Measurements from ENCODE around the gene ANAPC10.
"Not testable (repeated sequence)": the region's sequence is repeated elsewhere in the genome, so short reads cannot be mapped to it uniquely, and the experiment has no call there.

Gene ANAPC10

GRCh38 chr4:145069361-145069760 is 28.6 kb downstream of the ANAPC10 start:
- no peak for DNase-seq

GRCh38 chr4:145066063-145066501 is 31.9 kb downstream of the ANAPC10 start:
- no peak for DNase-seq

- peak; percentile 16 for DNase-seq
Observed at GRCh38 chr4:145061318-145061920, 36.6 kb downstream of the ANAPC10 start.

GRCh38 chr4:145058256-145058655 is 39.7 kb downstream of the ANAPC10 start:
- DNase-seq: no peak

GRCh38 chr4:145056325-145057130 is 41.5 kb downstream of the ANAPC10 start:
- DNase-seq: no peak

- DNase-seq: no peak
Observed at GRCh38 chr4:145055533-145056257, 42.3 kb downstream of the ANAPC10 start.

GRCh38 chr4:145049241-145049640 is 48.8 kb downstream of the ANAPC10 start:
- DNase-seq: no peak

GRCh38 chr4:145048817-145049216 is 49.2 kb downstream of the ANAPC10 start:
- DNase-seq: no peak

- DNase-seq: no peak
Observed at GRCh38 chr4:145047151-145047550, 50.8 kb downstream of the ANAPC10 start.

- no peak for DNase-seq
Observed at GRCh38 chr4:145045180-145045579, 52.8 kb downstream of the ANAPC10 start.

- no peak for DNase-seq
Observed at GRCh38 chr4:145044341-145044740, 53.7 kb downstream of the ANAPC10 start.

GRCh38 chr4:145043306-145043705 is 54.7 kb downstream of the ANAPC10 start:
- DNase-seq: no peak

GRCh38 chr4:145042601-145043285 is 55.3 kb downstream of the ANAPC10 start:
- DNase-seq: no peak

GRCh38 chr4:145041378-145041777 is 56.6 kb downstream of the ANAPC10 start:
- no peak for DNase-seq

GRCh38 chr4:145035494-145036136 is 62.4 kb downstream of the ANAPC10 start:
- DNase-seq: no peak

- no peak for DNase-seq
Observed at GRCh38 chr4:145034727-145035211, 63.2 kb downstream of the ANAPC10 start.

GRCh38 chr4:145019346-145019745 is 78.7 kb downstream of the ANAPC10 start:
- no peak for DNase-seq

GRCh38 chr4:145014365-145014764 is 83.6 kb downstream of the ANAPC10 start:
- no peak for DNase-seq

GRCh38 chr4:145012841-145013240 is 85.2 kb downstream of the ANAPC10 start:
- peak; percentile 46 for DNase-seq

GRCh38 chr4:145011636-145012035 is 86.4 kb downstream of the ANAPC10 start:
- DNase-seq: no peak

- DNase-seq: not testable (repeated sequence)
Observed at GRCh38 chr4:145010315-145010714, 87.7 kb downstream of the ANAPC10 start.

- DNase-seq: no peak
Observed at GRCh38 chr4:145003675-145004074, 94.3 kb downstream of the ANAPC10 start.
